Stimulated activated CD4-positive, alpha-beta T cell treated with anti-CD3 and anti-CD28 coated beads, TNF-alpha, amount 100 ng/mL, for 1 hour (primary cell): ENCODE results near the gene CBLB.

Experiments used
- DNase-seq, 3 donors: peaks; one replicate each; pipeline ENCODE4 v3.0.0-alpha.2; 2020; ENCODE audit warnings: low read depth in 3 of 3, low spot score in 1 of 3

The CBLB gene

GRCh38 chr3:105847865-105848264, 20.9 kb downstream of the CBLB start:
- no peak for DNase-seq

GRCh38 chr3:105847452-105847851, 21.4 kb downstream of the CBLB start:
- DNase-seq: no peak

GRCh38 chr3:105846809-105847208, 22.0 kb downstream of the CBLB start:
- no peak for DNase-seq

GRCh38 chr3:105845488-105845887, 23.3 kb downstream of the CBLB start:
- no peak for DNase-seq

DNA sequence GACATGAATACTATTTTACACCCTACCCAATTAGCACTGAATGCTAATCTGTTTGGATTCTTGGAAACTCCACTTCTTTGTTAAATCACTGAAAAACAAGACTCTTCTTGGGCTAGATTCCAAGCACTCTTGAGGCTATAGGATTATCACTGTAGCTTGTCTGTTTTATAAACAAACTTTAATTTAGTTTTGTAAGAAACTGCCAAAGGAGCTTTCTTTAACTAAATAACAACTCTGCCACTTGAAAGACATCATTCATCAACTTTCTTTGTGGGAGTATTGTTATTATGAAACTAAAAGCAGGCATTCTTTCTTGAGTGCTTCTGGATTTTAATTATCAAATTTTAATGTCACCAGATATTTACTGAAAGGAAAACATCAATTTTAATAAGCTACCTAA, 24.1 kb downstream of the CBLB start:
- DNase-seq: no peak

DNA sequence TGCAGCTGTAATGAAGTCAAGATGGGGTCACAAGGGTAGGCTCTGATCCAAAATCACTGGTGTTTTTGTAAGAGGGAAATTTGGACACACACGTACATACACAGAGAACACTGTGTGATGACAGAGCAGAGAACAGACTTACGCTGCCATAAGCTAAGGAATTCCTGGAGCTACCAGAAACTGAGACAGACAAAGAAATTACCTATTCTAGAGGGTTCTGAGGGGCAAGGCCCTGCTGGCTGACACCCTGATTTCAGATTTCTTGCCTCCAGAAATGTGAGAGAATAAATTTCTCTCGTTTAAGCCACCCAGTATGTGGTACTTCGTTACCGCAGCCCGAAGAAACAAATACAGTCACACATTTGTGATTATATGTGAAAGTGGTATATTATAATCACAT, 24.8 kb downstream of the CBLB start:
- no peak for DNase-seq

GRCh38 chr3:105842943-105843342, 25.9 kb downstream of the CBLB start:
- DNase-seq: no peak

DNA sequence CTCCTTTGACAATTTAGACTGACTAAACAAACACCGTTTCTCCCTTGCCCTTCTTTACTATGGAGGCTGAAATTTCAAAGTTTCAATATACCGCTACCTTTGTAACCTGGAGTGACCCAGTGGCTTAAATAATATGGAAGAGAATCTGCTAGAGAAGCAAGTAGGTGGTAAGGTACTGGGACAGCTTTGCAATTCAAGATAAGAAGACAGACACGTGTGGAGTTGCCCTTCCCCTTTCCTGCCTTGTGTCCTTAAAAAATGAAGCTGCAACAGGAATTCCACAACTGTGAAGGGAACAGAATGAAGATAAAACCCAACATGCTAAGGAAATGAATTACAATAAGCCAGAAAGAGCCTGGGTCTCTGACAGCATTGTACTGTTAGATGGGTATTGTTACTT, 26.4 kb downstream of the CBLB start:
- no peak for DNase-seq

DNA sequence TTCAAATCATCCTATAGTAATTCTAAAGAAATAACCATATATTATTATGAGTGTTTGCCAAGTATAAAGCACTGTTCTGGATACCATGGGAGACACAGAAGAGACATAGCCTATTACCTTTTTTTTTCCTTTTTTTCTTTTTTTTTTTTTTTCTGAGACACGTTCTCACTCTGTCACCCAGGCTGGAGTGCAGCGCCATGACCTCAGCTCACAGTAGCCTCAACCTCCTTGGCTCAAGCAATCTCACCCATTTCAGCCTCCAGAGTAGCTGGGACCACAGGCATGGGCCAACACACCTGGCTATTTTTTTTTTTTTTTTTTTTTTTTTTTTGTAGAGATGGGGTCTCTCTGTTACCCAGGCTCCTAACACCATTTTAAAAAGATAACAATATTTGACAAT, 30.9 kb downstream of the CBLB start:
- DNase-seq: no peak

DNA sequence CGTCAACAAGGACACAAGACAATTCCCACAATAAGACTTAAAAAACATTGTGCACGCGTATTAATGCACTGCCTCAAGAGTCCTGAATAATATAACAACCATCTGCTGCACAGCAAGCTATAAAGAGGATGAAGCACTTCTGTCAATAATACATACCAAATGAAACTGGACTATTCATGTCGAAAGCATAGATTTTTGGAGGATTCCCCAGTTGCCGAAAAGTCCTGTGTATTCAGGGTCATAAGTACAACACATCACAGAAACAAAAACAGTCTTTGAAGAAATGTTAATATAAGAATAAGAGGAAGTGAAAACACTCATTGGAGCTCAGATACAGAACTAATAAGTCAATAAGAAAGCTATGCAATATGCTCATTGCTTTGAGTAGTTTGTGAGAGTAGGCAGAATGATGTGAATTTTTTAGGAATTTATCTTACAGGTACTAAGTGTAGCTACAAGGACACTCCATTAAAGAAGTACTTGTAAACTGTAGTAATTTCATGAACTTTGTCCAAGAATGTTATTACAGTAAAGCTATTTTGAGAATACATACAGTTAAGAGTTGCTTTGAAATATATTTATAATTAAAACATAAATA, 31.6 kb downstream of the CBLB start:
- DNase-seq: no peak

GRCh38 chr3:105836533-105836932, 32.3 kb downstream of the CBLB start:
- no peak for DNase-seq

DNA sequence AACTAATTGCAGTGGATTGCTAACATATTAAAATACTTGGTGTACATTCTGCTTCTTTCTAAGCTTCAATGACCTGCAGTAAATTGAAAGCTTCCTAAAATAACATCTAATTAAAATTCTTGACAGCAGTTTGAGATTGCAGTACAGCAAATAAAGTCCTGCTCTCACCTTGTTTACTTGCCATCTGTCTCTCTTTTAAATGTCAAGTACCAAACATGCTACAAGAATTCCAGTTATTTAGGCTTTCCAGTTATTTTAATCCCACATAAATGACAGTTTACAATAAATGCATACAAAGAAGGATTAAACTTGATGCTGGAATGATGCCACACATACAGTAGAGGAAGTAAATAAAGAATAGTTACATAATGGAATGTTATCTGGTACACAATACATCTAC, 33.2 kb downstream of the CBLB start:
- DNase-seq: no peak

GRCh38 chr3:105834768-105835167, 34.0 kb downstream of the CBLB start:
- DNase-seq: no peak

- no peak for DNase-seq
Measured at GRCh38 chr3:105832644-105833043, 36.2 kb downstream of the CBLB start.

DNA sequence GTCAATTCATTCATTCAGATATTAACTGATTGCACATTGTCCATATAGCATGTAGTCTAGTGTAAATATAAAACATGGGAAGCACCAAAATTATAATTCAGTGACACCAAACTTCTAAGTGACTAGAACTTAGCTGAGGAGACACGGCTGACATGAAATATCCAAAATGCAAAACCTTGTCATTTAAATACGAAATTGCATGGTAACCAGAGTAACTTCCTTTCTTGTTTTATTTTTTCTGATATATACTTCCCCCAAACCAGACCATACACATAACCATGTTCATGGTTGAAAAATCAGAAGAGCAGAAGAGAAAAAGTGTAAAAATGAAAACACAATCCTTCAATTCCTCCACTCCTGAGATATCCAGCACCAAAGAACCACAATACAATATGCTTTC, 38.0 kb downstream of the CBLB start:
- DNase-seq: no peak

GRCh38 chr3:105829871-105830622, 38.8 kb downstream of the CBLB start:
- no peak for DNase-seq

DNA sequence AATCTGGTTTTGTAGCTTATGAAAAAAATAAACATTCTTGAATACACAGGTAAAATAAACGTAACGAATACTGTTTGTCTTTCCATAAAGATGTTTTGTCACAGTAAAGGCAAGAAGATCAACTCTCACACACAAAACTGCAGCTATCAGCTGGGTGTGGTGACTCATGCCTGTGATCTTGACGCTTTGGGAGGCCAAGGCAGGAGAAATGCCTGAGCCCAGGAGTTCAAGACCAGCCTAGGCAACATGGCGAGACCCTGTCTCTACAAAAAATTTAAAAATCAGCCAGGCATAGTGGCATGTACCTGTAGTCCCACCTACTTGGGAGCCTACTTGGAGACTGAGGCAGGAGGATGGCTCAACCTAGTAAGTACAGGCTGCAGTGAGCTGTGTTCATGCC, 39.6 kb downstream of the CBLB start:
- no peak for DNase-seq

DNA sequence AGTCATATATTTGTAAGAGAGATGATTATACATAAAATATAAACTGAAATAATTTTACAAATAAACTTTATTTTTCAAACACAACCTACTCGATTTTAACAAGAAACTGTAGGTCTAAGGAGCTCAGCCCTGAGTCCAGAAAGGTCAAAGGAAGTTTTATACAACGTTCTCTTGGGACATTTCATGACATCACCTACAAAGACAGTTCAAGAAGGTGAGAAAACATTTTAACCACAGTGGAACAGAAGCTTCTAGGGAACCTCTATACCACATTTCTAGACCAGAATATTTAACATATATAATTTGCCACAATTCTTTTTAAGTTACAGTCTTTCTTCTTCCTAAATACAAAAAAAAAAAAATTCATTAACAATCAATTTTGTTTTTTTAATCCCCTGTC, 40.1 kb downstream of the CBLB start:
- no peak for DNase-seq

DNA sequence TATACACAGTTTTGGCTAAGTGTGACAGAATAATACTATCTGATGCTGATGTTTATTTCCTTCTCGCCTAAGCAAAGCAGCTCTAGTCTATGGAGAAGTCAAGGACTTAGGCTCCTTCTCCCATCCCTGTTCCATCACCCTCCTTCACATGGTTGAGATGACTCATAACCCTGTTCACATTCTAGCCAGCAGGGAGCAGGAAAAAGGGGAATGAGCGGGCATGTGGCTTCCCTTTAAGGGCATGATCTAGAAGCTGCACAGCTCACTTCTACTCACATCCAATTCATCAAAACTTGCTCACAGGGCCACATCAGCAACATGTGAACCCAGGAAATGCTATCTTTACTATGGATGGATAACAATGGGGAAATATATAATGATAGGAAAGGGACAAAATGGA, 40.9 kb downstream of the CBLB start:
- DNase-seq: no peak

DNA sequence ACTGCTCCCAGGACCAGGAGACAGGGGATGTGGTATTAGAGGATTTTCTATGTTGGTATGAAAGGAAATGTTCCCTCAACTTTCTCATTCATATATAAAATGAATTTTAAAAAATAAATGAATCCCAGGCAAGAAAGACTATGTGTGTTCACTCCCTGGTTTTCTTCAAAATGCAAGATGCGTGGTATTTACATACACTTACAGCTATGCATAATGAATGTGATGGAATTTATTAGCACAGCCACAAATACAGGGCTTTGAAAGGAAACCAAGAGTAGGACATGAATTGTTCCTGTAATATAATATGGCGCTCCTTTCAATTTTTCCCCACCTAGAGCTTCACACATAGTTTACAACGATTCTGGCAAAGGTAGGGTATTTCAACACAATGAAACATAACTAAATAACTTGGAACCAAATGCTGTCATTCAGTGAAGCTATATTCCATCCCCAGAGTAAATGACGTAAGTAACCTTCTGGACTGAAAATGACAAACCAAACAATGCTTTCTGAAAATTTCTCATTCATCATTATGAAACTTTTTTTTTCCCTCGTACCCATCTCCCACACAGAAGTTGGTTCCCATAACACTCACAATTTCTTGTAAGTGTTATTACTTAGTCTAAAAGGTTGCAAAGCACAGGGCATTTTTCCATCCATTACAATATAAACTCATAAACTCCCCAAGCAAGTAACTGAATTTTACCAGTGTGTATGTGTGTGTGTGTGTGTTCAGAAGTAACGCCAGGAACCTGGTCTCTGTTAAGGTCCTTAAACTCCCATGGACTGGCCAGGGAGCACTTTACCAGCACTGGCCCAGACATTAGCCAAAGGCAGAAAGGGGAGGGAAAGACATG, 41.8 kb downstream of the CBLB start:
- DNase-seq: no peak

DNA sequence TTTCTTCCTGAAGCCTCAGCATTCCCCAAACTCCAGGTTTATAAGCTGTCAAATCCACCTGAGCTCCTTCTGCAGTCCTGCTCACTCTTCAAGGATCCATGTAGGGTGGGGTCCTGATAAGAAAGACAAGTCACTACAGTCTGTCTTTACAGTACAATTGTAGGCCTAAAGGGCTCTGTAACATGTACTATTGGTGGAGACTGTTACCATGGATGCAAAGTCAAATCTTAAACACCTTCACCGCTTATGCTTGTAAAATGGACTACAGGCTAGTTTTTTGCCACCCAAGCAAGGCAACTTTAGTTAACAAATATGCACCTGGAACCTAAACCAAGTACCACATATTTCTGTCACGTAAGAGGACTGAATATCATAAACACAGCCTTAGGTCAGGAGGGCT, 44.7 kb downstream of the CBLB start:
- DNase-seq: no peak

DNA sequence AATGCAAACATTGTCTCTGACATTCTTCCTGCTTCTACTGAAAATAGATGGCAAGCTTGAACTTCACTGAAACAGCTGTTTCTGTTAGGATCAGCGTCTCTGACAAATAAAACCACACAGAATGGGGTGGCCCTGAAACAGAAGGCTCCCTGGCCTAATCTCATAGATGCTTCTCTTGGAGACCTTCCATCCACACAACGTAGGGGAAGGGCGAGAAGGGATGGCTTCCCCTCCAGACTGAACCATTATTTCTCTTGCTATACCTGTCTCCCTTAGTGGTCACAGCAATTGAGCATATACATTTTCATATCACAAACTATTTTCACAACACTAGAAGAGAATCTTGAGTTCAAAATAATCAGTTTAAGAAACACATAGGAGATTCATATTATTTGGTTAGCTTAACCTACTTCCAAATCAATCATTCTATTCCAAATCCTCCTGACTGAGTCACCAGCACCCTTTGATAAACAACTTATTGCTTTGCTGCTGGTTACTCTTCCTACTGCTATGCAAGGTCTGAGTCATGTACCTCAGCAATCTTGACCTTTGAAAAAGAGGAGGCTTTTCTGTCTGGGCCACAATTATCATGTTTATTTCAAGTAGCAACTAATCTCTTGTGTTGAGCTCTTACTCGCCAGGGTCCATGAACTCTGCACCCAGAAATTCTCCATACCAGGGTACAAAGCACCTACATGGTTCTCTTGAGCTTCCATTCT, 45.5 kb downstream of the CBLB start:
- DNase-seq: no peak
